Measurements from ENCODE around the gene FRMD4A.

The FRMD4A gene

GRCh38 chr10:13803566-13804554 is 526.9 kb downstream of the FRMD4A start:
- no peak overlapping the region for H3K27ac ChIP-seq (ENCODE audit: low read depth, low read length)
- no peaks in the 10 kb centered on the region for H4K20me1 ChIP-seq (ENCODE audit: control insufficient read depth, insufficient read depth, low read depth, low read length)
- no peaks in the 10 kb centered on the region for H3F3A ChIP-seq (ENCODE audit: control insufficient read depth, insufficient read depth)
- no peaks in the 10 kb centered on the region for H3K9me3 ChIP-seq (ENCODE audit: control insufficient read depth, insufficient read depth, low read length)
- TF ChIP-seq EZH2phosphoT487 (IDR thresholded peaks at IDR 0.05; ENCODE audit: borderline replicate concordance, low read length) = no peak
- no peak for TF ChIP-seq CTCF (IDR thresholded peaks at IDR 0.05; ENCODE audit: low read depth, low read length, poor library complexity, severe bottlenecking)
- H3K9me2 ChIP-seq (replicated peaks; ENCODE audit: control insufficient read depth, low read length) = no peaks in the 10 kb centered on the region
- no peaks in the 10 kb centered on the region for H3K79me2 ChIP-seq (ENCODE audit: control insufficient read depth, low read length)
- peaks cover 31% of the 10 kb centered on the region for H3K4me1 ChIP-seq (ENCODE audit: control insufficient read depth, low read length)
- H3K27me3 ChIP-seq (ENCODE audit: control insufficient read depth, low read length) = no peaks in the 10 kb centered on the region
- no peak overlapping the region for H3K4me3 ChIP-seq (ENCODE audit: low read length)
- no peak overlapping the region for H3K4me2 ChIP-seq (ENCODE audit: low read length)
- no peaks in the 10 kb centered on the region for H3K36me3 ChIP-seq (ENCODE audit: control insufficient read depth, low read length)

GRCh38 chr10:13801907-13802288 is 528.8 kb downstream of the FRMD4A start:
- H4K20me1 ChIP-seq (ENCODE audit: control insufficient read depth, insufficient read depth, low read depth, low read length) = no peaks in the 10 kb centered on the region
- peaks cover 23% of the 10 kb centered on the region for H3K4me1 ChIP-seq (ENCODE audit: control insufficient read depth, low read length)
- no peaks in the 10 kb centered on the region for H3K36me3 ChIP-seq (ENCODE audit: control insufficient read depth, low read length)
- no peaks in the 10 kb centered on the region for H3K79me2 ChIP-seq (ENCODE audit: control insufficient read depth, low read length)
- H3K4me3 ChIP-seq (ENCODE audit: low read length) = no peak overlapping the region
- no peaks in the 10 kb centered on the region for H3K9me2 ChIP-seq (replicated peaks; ENCODE audit: control insufficient read depth, low read length)
- H3F3A ChIP-seq (ENCODE audit: control insufficient read depth, insufficient read depth) = no peaks in the 10 kb centered on the region
- no peaks in the 10 kb centered on the region for H3K9me3 ChIP-seq (ENCODE audit: control insufficient read depth, insufficient read depth, low read length)
- no peak overlapping the region for H3K4me2 ChIP-seq (ENCODE audit: low read length)
- TF ChIP-seq CTCF (IDR thresholded peaks at IDR 0.05; ENCODE audit: low read depth, low read length, poor library complexity, severe bottlenecking) (no peak), EZH2phosphoT487 (IDR thresholded peaks at IDR 0.05; ENCODE audit: borderline replicate concordance, low read length) (no peak)
- no peak overlapping the region for H3K27ac ChIP-seq (ENCODE audit: low read depth, low read length)
- H3K27me3 ChIP-seq (ENCODE audit: control insufficient read depth, low read length) = no peaks in the 10 kb centered on the region

- Histone ChIP-seq H3K4me2 (ENCODE audit: low read length) (no peak overlapping the region), H3F3A (ENCODE audit: control insufficient read depth, insufficient read depth) (no peaks in the 10 kb centered on the region), H3K27me3 (ENCODE audit: control insufficient read depth, low read length) (no peaks in the 10 kb centered on the region), H4K20me1 (ENCODE audit: control insufficient read depth, insufficient read depth, low read depth, low read length) (no peaks in the 10 kb centered on the region), H3K9me2 (replicated peaks; ENCODE audit: control insufficient read depth, low read length) (no peaks in the 10 kb centered on the region), H3K4me1 (ENCODE audit: control insufficient read depth, low read length) (peaks cover 19% of the 10 kb centered on the region), H3K9me3 (ENCODE audit: control insufficient read depth, insufficient read depth, low read length) (no peaks in the 10 kb centered on the region), H3K36me3 (ENCODE audit: control insufficient read depth, low read length) (no peaks in the 10 kb centered on the region), H3K4me3 (ENCODE audit: low read length) (no peak overlapping the region), H3K27ac (ENCODE audit: low read depth, low read length) (no peak overlapping the region), H3K79me2 (ENCODE audit: control insufficient read depth, low read length) (no peaks in the 10 kb centered on the region)
- no peak for TF ChIP-seq CTCF (IDR thresholded peaks at IDR 0.05; ENCODE audit: low read depth, low read length, poor library complexity, severe bottlenecking)
- no peak for TF ChIP-seq EZH2phosphoT487 (IDR thresholded peaks at IDR 0.05; ENCODE audit: borderline replicate concordance, low read length)
These were observed 529.4 kb downstream of the FRMD4A start for GRCh38 chr10:13801156-13801906.
